MM.1S (cell line): ENCODE data around the gene GARS1.

Source experiments
- CTCF ChIP-seq: fragments of 300-600 bp; sonication (generic); IDR thresholded peaks from 2 replicates; pipeline ENCODE4 v1.5.1; 2016; ENCODE audit warnings: antibody characterized with exemption, low read length, mixed read lengths
- EZH2 ChIP-seq: fragments of 300-600 bp; sonication (generic); optimal IDR thresholded peaks from 2 replicates; pipeline ENCODE3; 2017; ENCODE audit warnings: low read depth, mild to moderate bottlenecking, antibody characterized with exemption, low read length, mixed read lengths

GRCh38 chr7:30662431-30662939 is 67.8 kb downstream of the GARS1 start:
- no peak for TF ChIP-seq CTCF
- TF ChIP-seq EZH2, result no peak
